ENCODE measurements around the gene CDH16. TPM values are rescaled to one million over a fixed set of nuclear protein-coding genes. Genes with fewer than 3 reads are reported as not detected.

Gene CDH16
- total RNA-seq, 4 donors from 2014 or later = 0.20 to 2.4 (median 1.8) TPM; not detected in 1

- Histone ChIP-seq H3K4me1 (peaks cover 0 to 6% (median 6%) of the 10 kb centered on the region in 4 donors), H3K9me3 (no peaks in the 10 kb centered on the region), H3K27me3 (no peaks in the 10 kb centered on the region), H3K27ac (no peak overlapping the region), H3K36me3 (peaks cover 0 to 5% (median 0%) of the 10 kb centered on the region in 4 donors), H3K4me3 (no peak overlapping the region)
- in situ Hi-C loops (cut with MboI; ENCODE audit: low pct_ligation_motif_present in 1 of 4, low pct_unique_long_range_greater_than_20kb in 1 of 4, low sequenced_read_pairs in 3 of 4) (no loop called here), intact Hi-C loops (cut with DNase I; ENCODE audit: low total_unique reads) (no loop called here)
- no peak for DNase-seq
- 91 to 94% methylated on average over 1 to 2 of the region's 2 CpGs for WGBS, 2 donors (ENCODE audit: low coverage in 1 of 2)
- TF ChIP-seq CTCF (IDR thresholded peaks at IDR 0.05) (no peak), POLR2A (IDR thresholded peaks at IDR 0.05) (no peak), EP300 (IDR thresholded peaks at IDR 0.05; ENCODE audit: low read depth) (no peak), POLR2AphosphoS5 (IDR thresholded peaks at IDR 0.05) (no peak)
Measured at GRCh38 chr16:66890799-66891198, 27.9 kb downstream of the CDH16 start.

DNA sequence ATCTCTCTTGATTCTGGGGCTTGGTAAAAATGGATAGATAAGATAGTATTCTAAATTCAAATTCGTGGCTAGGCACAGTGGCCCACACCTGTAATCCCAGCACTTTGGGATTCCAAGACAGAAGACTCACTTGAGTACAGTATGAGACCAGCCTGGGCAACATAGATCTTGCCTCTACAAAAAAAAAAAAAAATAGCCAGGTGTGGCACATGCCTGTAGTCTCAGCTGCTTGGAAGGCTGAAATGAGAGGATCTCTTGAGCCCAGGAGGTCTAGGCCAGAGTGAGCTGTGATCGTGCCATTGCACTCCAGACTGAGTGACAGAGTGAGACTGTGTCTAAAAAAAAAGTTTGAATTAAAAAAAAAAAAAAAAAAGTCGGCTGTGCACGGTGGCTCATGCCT, 29.1 kb downstream of the CDH16 start:
- H3K9me3 ChIP-seq = no peaks in the 10 kb centered on the region
- TF ChIP-seq EP300 (IDR thresholded peaks at IDR 0.05; ENCODE audit: low read depth) (no peak), POLR2A (IDR thresholded peaks at IDR 0.05) (no peak), CTCF (IDR thresholded peaks at IDR 0.05) (no peak), POLR2AphosphoS5 (IDR thresholded peaks at IDR 0.05) (no peak)
- H3K27me3 ChIP-seq = no peaks in the 10 kb centered on the region
- H3K4me1 ChIP-seq = no peaks in the 10 kb centered on the region
- in situ Hi-C loops (cut with MboI; ENCODE audit: low pct_ligation_motif_present in 1 of 4, low pct_unique_long_range_greater_than_20kb in 1 of 4, low sequenced_read_pairs in 3 of 4) (no loop called here), intact Hi-C loops (cut with DNase I; ENCODE audit: low total_unique reads) (no loop called here)
- H3K36me3 ChIP-seq = peaks cover 0 to 5% (median 2%) of the 10 kb centered on the region in 4 donors
- WGBS, 2 donors (ENCODE audit: low coverage in 1 of 2) = 78 to 82% methylated on average over 3 to 4 of the region's 4 CpGs
- no peak overlapping the region for H3K4me3 ChIP-seq
- no peak overlapping the region for H3K27ac ChIP-seq
- DNase-seq = no peak

- in situ Hi-C loops (cut with MboI; ENCODE audit: low pct_ligation_motif_present in 1 of 4, low pct_unique_long_range_greater_than_20kb in 1 of 4, low sequenced_read_pairs in 3 of 4) = no loop called here
- Histone ChIP-seq H3K4me3 (no peak overlapping the region), H3K27me3 (no peaks in the 10 kb centered on the region), H3K9me3 (no peaks in the 10 kb centered on the region), H3K4me1 (no peaks in the 10 kb centered on the region), H3K27ac (no peak overlapping the region), H3K36me3 (peaks cover 0 to 5% (median 2%) of the 10 kb centered on the region in 4 donors)
- 93 to 100% methylated on average over 2 to 6 of the region's 6 CpGs for WGBS, 2 donors (ENCODE audit: low coverage in 1 of 2)
- intact Hi-C loops (cut with DNase I; ENCODE audit: low total_unique reads) = no loop called here
- DNase-seq = no peak
- TF ChIP-seq POLR2AphosphoS5 (IDR thresholded peaks at IDR 0.05) = no peak
- no peak for TF ChIP-seq POLR2A (IDR thresholded peaks at IDR 0.05)
- no peak for TF ChIP-seq EP300 (IDR thresholded peaks at IDR 0.05; ENCODE audit: low read depth)
- TF ChIP-seq CTCF (IDR thresholded peaks at IDR 0.05) = no peak
Measured at GRCh38 chr16:66888647-66889615, 29.8 kb downstream of the CDH16 start.

GRCh38 chr16:66886914-66887313, 31.8 kb downstream of the CDH16 start:
- 79 to 81% methylated on average over 3 of the region's 3 CpGs for WGBS, 2 donors (ENCODE audit: low coverage in 1 of 2)
- no peak for DNase-seq
- in situ Hi-C loops (cut with MboI; ENCODE audit: low pct_ligation_motif_present in 1 of 4, low pct_unique_long_range_greater_than_20kb in 1 of 4, low sequenced_read_pairs in 3 of 4) (no loop called here), intact Hi-C loops (cut with DNase I; ENCODE audit: low total_unique reads) (no loop called here)
- Histone ChIP-seq H3K27me3 (no peaks in the 10 kb centered on the region), H3K9me3 (no peaks in the 10 kb centered on the region), H3K4me3 (no peak overlapping the region), H3K27ac (no peak overlapping the region), H3K36me3 (peaks cover 0 to 5% (median 2%) of the 10 kb centered on the region in 4 donors), H3K4me1 (peaks cover 0 to under 1% (median 0%) of the 10 kb centered on the region in 4 donors)
- TF ChIP-seq EP300 (IDR thresholded peaks at IDR 0.05; ENCODE audit: low read depth) (no peak), POLR2A (IDR thresholded peaks at IDR 0.05) (no peak), CTCF (IDR thresholded peaks at IDR 0.05) (no peak), POLR2AphosphoS5 (IDR thresholded peaks at IDR 0.05) (no peak)
